OCI-LY1 (cell line): ENCODE measurements around the gene CFAP46.

ENCODE experiments used
- EZH2 ChIP-seq: fragments of 200-600 bp; sonication (generic), shearing (Covaris generic); IDR thresholded peaks from 2 replicates; pipeline ENCODE4 v1.8.0; 2017; ENCODE audit warnings: borderline replicate concordance, mixed run types, mild to moderate bottlenecking, antibody characterized with exemption, low read length, moderate library complexity, mixed read lengths
- TF ChIP-seq, protein P1 (sequence below): fragments of 200-600 bp; sonication (generic), shearing (Covaris generic); IDR thresholded peaks from 2 replicates; pipeline ENCODE4 v1.5.1; 2017; ENCODE audit warnings: mild to moderate bottlenecking, antibody characterized with exemption, low read length, moderate library complexity, mixed read lengths

DNA sequence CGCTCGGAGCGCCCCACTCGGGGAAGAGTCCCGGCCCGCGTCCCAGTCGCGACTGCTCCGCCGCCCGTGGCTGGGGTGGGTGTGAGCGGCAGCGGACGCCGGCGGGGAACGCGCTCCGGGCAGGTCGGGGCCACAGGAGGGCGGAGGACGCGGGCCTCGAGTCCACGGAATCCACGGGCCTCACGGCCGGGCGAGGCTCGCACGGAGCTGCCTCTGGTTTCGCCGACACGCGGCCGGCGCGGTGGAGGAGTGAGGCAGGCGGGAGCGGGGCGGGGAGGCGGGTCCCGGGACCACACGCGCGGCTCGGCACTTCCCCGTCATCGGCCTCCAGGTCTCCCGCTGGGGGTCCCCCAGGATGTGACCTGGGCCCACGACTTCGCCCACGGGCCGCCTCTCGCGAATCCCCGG lies 155.9 kb downstream of the CFAP46 start:
- TF ChIP-seq, protein P1, sequence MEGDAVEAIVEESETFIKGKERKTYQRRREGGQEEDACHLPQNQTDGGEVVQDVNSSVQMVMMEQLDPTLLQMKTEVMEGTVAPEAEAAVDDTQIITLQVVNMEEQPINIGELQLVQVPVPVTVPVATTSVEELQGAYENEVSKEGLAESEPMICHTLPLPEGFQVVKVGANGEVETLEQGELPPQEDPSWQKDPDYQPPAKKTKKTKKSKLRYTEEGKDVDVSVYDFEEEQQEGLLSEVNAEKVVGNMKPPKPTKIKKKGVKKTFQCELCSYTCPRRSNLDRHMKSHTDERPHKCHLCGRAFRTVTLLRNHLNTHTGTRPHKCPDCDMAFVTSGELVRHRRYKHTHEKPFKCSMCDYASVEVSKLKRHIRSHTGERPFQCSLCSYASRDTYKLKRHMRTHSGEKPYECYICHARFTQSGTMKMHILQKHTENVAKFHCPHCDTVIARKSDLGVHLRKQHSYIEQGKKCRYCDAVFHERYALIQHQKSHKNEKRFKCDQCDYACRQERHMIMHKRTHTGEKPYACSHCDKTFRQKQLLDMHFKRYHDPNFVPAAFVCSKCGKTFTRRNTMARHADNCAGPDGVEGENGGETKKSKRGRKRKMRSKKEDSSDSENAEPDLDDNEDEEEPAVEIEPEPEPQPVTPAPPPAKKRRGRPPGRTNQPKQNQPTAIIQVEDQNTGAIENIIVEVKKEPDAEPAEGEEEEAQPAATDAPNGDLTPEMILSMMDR, result no peak
- no peak for TF ChIP-seq EZH2
